ENCODE results near the gene MTPN. TPM values are rescaled to one million over a fixed set of nuclear protein-coding genes. Genes with fewer than 3 reads are reported as not detected.

MTPN gene
- total RNA-seq, 6 experiments from 2014 or later = 31.6 to 42.3 (median 39.5) TPM

DNA sequence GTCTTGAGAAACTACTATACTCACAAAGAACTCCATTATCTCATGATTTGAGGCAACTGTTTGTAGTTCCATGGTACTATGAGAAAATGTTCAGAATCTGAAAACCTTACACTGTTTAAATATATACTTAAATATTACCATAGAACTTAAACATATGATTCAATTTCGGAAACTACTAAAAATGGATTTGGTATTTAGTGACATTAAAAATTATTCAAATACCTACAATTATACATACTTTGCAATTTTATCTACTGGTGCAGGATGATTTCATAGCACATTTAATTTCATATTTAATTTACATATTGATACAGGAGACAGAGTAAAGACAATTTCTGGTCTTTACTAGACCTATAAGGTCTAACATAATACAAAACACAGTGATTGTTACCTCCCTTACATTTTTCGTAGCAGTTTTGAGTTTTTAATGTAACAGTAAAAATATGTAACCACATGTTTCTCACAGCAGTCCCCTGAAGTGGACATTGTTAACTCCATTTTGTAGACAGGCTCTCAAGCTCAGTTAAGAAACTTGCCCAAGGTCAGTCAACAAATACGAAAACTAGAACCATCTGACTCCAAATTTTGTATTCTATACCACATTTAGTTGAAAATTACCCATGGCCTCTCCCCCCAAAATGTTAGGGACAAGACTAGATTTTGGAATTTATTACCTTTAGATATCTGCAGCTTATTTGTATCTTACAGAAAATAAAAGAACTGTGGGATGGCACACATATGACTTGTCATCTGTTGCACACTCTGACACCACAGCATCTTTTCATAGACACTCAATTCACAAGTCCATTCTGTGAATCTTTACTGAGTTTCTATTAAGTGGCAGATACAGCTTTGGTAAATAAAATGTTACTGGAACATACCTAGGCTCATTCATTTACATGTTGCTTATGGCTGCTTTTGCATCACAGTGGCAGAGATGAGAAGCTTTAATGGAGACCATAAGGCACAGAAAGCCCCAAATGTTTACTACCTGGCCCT, 36.8 kb downstream of the MTPN start:
- Histone ChIP-seq H3K4me1 (peaks cover 0 to 10% (median 1%) of the 10 kb centered on the region in 4 donors), H3K4me3 (no peak overlapping the region), H3K9me3 (no peaks in the 10 kb centered on the region), H3K27ac (no peak overlapping the region), H3K27me3 (no peaks in the 10 kb centered on the region), H3K36me3 (no peaks in the 10 kb centered on the region)
- intact Hi-C loops (cut with DNase I) = no loop called here
- TF ChIP-seq POLR2A (IDR thresholded peaks at IDR 0.05) = no peak
- TF ChIP-seq, protein P1, sequence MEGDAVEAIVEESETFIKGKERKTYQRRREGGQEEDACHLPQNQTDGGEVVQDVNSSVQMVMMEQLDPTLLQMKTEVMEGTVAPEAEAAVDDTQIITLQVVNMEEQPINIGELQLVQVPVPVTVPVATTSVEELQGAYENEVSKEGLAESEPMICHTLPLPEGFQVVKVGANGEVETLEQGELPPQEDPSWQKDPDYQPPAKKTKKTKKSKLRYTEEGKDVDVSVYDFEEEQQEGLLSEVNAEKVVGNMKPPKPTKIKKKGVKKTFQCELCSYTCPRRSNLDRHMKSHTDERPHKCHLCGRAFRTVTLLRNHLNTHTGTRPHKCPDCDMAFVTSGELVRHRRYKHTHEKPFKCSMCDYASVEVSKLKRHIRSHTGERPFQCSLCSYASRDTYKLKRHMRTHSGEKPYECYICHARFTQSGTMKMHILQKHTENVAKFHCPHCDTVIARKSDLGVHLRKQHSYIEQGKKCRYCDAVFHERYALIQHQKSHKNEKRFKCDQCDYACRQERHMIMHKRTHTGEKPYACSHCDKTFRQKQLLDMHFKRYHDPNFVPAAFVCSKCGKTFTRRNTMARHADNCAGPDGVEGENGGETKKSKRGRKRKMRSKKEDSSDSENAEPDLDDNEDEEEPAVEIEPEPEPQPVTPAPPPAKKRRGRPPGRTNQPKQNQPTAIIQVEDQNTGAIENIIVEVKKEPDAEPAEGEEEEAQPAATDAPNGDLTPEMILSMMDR (IDR thresholded peaks at IDR 0.05) = no peak
- WGBS (ENCODE audit: insufficient coverage, low coverage, low lambda C conversion rate, missing lambda C conversion rate) = 96% methylated on average over 2 of the region's 3 CpGs
- no peak for DNase-seq
- no peak for ATAC-seq

DNA sequence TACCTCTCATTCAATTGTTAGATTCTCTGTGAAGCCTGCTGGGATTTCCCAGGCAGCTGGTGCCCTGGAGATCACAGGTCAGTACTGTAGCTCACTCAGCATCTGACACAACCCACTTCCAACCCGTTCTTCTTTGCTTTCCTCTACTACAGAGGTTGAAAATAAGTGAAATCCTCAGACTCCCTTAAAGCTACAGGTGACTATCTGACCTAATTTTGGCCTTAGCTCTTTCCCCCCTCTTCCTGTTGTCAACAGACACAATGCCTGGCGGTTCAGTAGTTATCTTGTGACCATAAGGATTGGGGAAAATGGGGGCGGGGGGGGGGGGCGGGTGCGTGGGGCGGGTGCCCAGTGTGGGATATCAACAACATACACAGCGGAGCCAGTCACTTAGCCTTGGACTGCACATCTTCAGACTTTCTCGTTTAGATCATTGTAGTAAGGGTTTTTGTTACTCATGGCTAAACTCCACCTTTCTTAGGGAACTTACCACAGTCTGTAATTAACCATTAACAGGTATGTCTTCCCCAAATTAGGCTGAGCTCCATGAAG, 37.8 kb downstream of the MTPN start:
- Histone ChIP-seq H3K4me3 (no peak overlapping the region), H3K4me1 (peaks cover 0 to 10% (median 1%) of the 10 kb centered on the region in 4 donors), H3K36me3 (no peaks in the 10 kb centered on the region), H3K9me3 (no peaks in the 10 kb centered on the region), H3K27ac (no peak overlapping the region), H3K27me3 (no peaks in the 10 kb centered on the region)
- TF ChIP-seq, protein P1 (IDR thresholded peaks at IDR 0.05) = no peak
- TF ChIP-seq POLR2A (IDR thresholded peaks at IDR 0.05) = no peak
- ATAC-seq (no peak), DNase-seq (no peak)
- 53% methylated on average over 6 of the region's 8 CpGs for WGBS (ENCODE audit: insufficient coverage, low coverage, low lambda C conversion rate, missing lambda C conversion rate)
- intact Hi-C loops (cut with DNase I) = no loop called here

DNA sequence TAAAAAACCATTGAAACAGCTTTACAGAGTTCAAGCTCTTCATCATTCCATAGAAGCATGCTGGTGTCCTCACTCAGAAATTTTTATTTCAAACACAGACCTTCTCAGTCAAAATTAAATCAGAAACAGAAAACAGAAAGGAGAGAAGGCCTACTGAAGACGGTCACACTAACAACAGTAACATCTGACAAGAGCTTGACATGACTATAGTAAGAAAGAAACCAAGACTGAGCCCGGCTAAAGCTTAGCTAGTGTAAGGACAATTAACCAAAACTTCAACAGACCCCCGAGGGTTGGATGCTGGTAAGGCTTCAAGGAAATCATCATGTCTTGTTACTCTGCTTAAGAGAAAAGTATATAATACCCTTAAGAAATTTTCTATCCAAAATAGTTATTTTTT, 38.6 kb downstream of the MTPN start:
- no peak for DNase-seq
- no peak for ATAC-seq
- no peak overlapping the region for H3K4me3 ChIP-seq
- H3K9me3 ChIP-seq = no peaks in the 10 kb centered on the region
- intact Hi-C loops (cut with DNase I) = no loop called here
- H3K27ac ChIP-seq = no peak overlapping the region
- no peak for TF ChIP-seq POLR2A (IDR thresholded peaks at IDR 0.05)
- TF ChIP-seq, protein P1 (IDR thresholded peaks at IDR 0.05) = no peak
- no peaks in the 10 kb centered on the region for H3K27me3 ChIP-seq
- 72% methylated on average over 3 of the region's 3 CpGs for WGBS (ENCODE audit: insufficient coverage, low coverage, low lambda C conversion rate, missing lambda C conversion rate)
- peaks cover 0 to 10% (median 1%) of the 10 kb centered on the region in 4 donors for H3K4me1 ChIP-seq
- no peaks in the 10 kb centered on the region for H3K36me3 ChIP-seq

- Histone ChIP-seq H3K36me3 (no peaks in the 10 kb centered on the region), H3K27ac (no peak overlapping the region), H3K27me3 (no peaks in the 10 kb centered on the region), H3K4me3 (no peak overlapping the region), H3K4me1 (peaks cover 0 to 10% (median 1%) of the 10 kb centered on the region in 4 donors), H3K9me3 (no peaks in the 10 kb centered on the region)
- no peak for TF ChIP-seq POLR2A (IDR thresholded peaks at IDR 0.05)
- intact Hi-C loops (cut with DNase I) = no loop called here
- ATAC-seq (no peak), DNase-seq (no peak)
Observed at GRCh38 chr7:135938086-135938485, 39.1 kb downstream of the MTPN start.
